Sciatic nerve (tissue), 2 donors: ENCODE measurements around the gene TOX2. TPM values are rescaled to one million over a fixed set of nuclear protein-coding genes. Genes with fewer than 3 reads are reported as not detected.

Source experiments
- ATAC-seq: fragments of 200-7000 bp; cut with Tn5 transposase; one replicate; pipeline ENCODE4 v1.9.1; 2020; ENCODE audit warnings: mild to moderate bottlenecking, moderate library complexity
- DNase-seq: peaks from one replicate; pipeline ENCODE4 v3.0.0-alpha.2; 2020; ENCODE audit warnings: low spot score
- intact Hi-C: fragments of 100-400 bp; cut with DNase I; formaldehyde crosslinking; loops from one replicate; pipeline ENCODE4 v1.14.2; 2022
- total RNA-seq: library from RNA; stranded (reverse); fragmentation: NEBNext Ultra II Directional; extraction: Animal tissue kit (Norgen Biotek cat#: 25700); gene quantifications from one replicate; pipeline ENCODE4 v1.2.1, GENCODE V29; 2021
- donor health status: DM: no; HTN: no; CAD: no.
- donor health status: DM: no; HTN: no; CAD: no.

TOX2 gene
- total RNA-seq, 1 donor from 2014 or later = 2.1 TPM

- intact Hi-C loops = no loop called here
- DNase-seq = no peak
Measured at GRCh38 chr20:43936805-43937204, 22.2 kb downstream of the TOX2 start.

GRCh38 chr20:43937591-43937990, 22.9 kb downstream of the TOX2 start:
- intact Hi-C loops = no loop called here
- ATAC-seq (no peak), DNase-seq (no peak)

More at GRCh38 chr20:43936805-43937204, 22.2 kb downstream of the TOX2 start:
- no peak for ATAC-seq

- intact Hi-C loops = no loop called here
- ATAC-seq = no peak
- DNase-seq = no peak
Measured at GRCh38 chr20:43938017-43938655, 23.5 kb downstream of the TOX2 start.

DNA sequence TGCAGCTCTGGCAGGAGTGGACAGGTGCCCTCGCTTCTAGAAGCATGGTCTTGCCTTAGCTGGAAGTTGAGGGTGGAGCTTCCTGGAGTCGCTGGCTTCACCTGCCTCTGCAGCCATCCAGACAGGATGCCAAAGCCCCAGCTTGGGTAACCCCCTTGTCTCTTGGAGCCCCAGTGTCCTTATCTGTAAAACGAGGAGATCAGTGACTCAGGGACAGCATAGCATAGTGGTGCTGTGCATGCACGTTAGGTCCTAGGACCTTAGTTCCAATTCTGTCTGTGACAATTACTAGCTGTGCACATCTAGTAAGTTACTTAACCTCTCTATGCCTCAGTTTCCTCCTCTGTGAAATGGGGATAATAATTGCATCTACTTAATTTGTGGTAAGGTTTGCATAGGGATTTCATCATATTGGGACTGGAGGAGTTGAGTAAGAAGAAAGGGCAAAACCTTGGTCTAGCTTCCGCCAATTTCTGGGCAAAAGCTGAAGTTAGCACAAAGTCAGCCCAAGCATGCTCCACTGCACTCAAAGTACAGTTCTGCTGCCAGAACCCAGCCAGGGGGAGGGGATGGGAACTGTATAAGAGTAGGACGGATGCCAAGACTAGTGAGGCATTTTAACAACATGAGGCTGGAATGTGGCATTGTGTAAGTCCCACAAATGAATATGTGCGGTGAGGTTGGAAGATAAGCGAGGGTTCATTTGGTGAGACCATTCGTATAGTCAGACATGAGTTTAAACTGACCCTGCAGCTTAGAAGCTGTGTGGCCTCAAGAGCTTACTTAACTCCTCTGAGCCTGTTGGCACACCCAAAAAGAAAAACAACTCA, 24.5 kb downstream of the TOX2 start:
- DNase-seq (peak; percentile 73), ATAC-seq (peak; percentile 74)
- intact Hi-C loops = no loop called here

GRCh38 chr20:43939762-43940121, 25.1 kb downstream of the TOX2 start:
- intact Hi-C loops = no loop called here
- ATAC-seq = no peak
- DNase-seq = no peak

- DNase-seq (no peak), ATAC-seq (no peak)
- intact Hi-C loops = loop anchor here (1.0 kb wide), 1 partner anchor 42 kb away; no protein-coding TSS in a partner anchor
Measured at GRCh38 chr20:43940518-43941225, 26.0 kb downstream of the TOX2 start.

DNA sequence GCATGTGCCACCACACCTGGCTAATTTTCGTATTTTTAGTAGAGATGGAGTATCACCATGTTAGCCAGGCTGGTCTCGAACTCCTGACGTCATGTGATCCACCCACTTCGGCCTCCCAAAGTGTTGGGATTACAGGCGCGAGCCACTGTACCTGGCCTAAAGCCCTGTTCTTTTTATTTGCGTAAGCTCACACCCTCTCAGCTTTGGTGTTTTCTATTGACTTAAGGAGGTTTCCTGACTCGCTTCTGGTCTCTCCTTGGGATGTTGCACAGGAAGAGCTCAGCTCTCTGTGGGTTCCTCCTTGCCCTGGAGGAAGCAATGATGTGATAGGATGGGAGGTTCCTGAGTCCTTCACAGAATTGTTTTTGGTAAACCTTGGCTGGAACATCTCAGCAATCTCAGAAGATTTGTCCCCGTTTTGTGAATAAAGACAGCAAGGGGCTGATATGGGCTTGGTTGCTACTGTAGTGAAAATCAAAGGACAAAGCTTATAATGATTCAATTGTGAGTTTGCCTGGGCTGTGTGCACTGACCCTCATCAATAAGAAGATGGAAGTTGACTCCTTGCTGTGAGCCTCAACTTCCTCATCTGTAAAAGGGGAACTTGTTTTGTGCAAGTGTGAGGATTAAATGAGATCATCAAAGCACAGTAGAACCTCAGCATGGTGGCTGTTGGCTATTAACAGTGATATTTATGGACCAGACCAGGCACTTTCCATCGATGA, 27.0 kb downstream of the TOX2 start:
- intact Hi-C loops = loop anchor here (1.0 kb wide), 1 partner anchor 43 kb away; no protein-coding TSS in a partner anchor
- peak; percentile 31 for ATAC-seq
- DNase-seq = no peak

GRCh38 chr20:43942201-43942590, 27.5 kb downstream of the TOX2 start:
- intact Hi-C loops = no loop called here
- DNase-seq (no peak), ATAC-seq (no peak)

GRCh38 chr20:43942667-43943285, 28.1 kb downstream of the TOX2 start:
- intact Hi-C loops = no loop called here
- peak; percentile 31 for ATAC-seq
- no peak for DNase-seq

DNA sequence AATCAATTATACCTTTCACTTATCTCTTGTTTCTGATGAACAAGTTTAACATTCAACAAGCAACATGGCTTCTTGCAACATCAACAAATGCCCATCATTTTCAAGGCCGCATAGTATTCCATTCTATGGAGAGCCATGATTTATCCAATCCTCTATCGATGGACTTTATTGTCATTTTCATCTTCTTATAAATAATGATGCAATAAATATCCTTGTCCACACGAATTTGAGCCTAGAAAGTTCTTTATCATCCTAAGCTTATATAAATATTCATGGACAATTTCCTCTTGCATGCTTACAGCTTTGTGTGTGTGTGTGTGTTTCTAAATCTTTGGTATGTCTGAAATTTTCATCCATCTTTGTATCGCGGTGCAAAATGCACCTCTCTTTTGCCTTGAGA, 29.1 kb downstream of the TOX2 start:
- no peak for ATAC-seq
- no peak for DNase-seq
- intact Hi-C loops = no loop called here

- intact Hi-C loops = no loop called here
- ATAC-seq (no peak), DNase-seq (no peak)
Measured at GRCh38 chr20:43944653-43945235, 30.1 kb downstream of the TOX2 start.

DNA sequence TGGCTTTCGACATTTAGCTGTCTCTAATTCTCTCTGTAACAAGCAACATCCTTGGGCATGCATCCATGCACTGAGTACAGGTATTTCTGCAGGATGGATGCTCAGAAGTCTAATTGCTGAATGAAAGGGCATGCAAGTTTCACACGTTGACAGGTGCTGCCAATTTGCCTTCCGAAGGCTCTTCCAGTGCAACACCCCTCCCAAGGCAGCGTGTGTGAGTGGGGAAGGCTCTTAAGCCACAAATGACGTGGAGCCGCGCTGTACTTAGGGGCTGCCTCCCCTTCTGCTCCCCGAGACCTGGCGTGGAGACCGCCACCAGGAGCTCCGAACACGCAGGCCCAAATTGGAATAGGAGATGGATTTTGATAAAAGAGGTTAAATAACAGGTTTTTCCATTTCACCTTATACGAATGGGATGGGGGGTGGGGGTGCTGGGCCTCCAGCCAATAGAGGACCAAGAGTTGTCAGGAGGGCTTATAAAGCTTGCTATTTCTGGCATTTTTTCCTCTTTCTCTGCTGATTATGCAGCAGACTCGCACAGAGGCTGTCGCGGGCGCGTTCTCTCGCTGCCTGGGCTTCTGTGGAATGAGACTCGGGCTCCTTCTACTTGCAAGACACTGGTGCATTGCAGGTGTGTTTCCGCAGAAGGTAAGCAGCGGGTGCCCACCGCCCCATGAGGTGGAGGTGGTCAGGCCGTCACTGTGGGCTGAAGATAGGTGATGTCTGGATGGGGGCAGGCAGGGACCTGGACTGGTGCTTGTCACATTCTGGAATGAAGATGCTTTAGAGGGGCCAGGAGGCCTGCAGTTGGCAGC, 30.9 kb downstream of the TOX2 start:
- DNase-seq = no peak
- intact Hi-C loops = no loop called here
- no peak for ATAC-seq

- intact Hi-C loops = no loop called here
- no peak for ATAC-seq
- DNase-seq = no peak
Measured at GRCh38 chr20:43946206-43946491, 31.5 kb downstream of the TOX2 start.

GRCh38 chr20:43946659-43947315, 32.1 kb downstream of the TOX2 start:
- DNase-seq = no peak
- intact Hi-C loops = no loop called here
- no peak for ATAC-seq

DNA sequence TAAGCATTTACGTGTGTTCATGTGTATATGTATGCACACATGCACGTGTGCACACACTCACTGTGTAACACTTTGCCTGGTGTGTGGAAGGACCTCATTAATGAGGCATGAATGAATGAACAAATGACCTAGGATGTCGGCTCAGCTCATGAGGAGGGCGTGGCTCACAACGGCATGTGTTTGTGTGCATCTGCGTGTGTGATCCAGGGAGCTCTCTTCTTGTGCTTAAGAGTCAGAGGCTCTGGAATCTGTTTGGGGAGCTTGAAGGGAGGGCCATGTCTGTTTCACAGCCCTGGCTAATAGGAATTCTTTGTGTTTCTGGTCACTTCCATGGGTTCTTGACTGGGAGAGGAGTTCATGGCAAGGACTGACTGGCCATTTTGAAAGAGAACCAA, 32.7 kb downstream of the TOX2 start:
- ATAC-seq = no peak
- intact Hi-C loops = no loop called here

DNA sequence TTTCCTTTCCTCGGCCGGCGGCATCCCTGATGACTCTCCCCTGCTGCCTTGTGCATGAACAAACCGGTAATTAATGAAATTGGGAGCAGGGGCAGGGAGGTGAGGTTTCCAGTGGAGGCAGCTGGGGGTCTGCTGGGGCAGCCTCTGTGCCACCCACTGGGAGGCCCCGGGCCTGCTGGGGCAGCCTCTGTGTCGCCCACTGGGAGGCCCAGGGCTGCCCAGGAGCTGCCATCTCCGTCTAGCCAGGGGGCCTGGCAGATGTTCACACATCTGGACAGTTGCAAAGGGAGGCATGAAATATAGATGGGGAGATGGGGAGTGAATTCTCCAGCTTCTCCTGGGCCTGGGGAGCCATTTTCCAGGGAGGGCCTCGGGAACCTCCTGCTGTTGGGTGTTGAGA, 33.8 kb downstream of the TOX2 start:
- ATAC-seq (no peak), DNase-seq (no peak)
- intact Hi-C loops = no loop called here

More for the DNA sequence above, 32.7 kb downstream of the TOX2 start:
- DNase-seq = no peak

DNA sequence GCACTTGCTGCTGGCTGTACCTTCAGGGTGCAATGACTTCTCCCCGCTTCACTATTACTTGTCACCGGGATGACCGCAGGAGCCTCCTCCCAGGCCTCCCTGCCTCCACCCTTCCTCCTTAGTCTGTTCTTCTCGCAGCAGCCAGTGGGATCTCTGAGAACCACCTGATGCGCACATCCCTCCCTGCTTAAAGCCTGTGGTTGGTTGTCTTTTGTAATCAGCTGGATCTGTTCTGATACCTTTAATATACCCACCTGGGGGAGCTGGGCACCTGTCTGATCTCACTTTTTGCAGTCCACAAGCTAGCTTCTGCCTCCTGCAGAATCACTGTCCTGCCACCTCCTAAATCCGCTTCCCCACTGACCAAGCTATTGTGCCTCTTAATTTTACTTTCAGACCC, 34.6 kb downstream of the TOX2 start:
- ATAC-seq (no peak), DNase-seq (no peak)
- intact Hi-C loops = no loop called here
